GM19467 (cell line): ENCODE results near the gene ELOVL5.
A peak's percentile ranks its signal among the peaks of the same experiment; 100 is the strongest.
"Not testable (repeated sequence)": the region's sequence is repeated elsewhere in the genome, so short reads cannot be mapped to it uniquely, and the experiment has no call there.

Experiments
- ATAC-seq: cut with Tn5 transposase; IDR thresholded peaks from one replicate; pipeline ENCODE4 v1.9.1; 2021; ENCODE audit warnings: mild to moderate bottlenecking, moderate library complexity; ENCODE audit not compliant: unreplicated experiment

Gene ELOVL5

GRCh38 chr6:53306819-53307347 lies 41.9 kb downstream of the ELOVL5 start:
- ATAC-seq = peak; percentile 58

GRCh38 chr6:53306217-53306616 lies 42.5 kb downstream of the ELOVL5 start:
- not testable (repeated sequence) for ATAC-seq

GRCh38 chr6:53305506-53306005 lies 43.2 kb downstream of the ELOVL5 start:
- not testable (repeated sequence) for ATAC-seq

GRCh38 chr6:53304953-53305352 lies 43.8 kb downstream of the ELOVL5 start:
- not testable (repeated sequence) for ATAC-seq

GRCh38 chr6:53302678-53303360 lies 45.9 kb downstream of the ELOVL5 start:
- no peak for ATAC-seq

- ATAC-seq = no peak
Observed at GRCh38 chr6:53301801-53302537, 46.8 kb downstream of the ELOVL5 start.

GRCh38 chr6:53300656-53301551 lies 47.8 kb downstream of the ELOVL5 start:
- ATAC-seq = no peak

GRCh38 chr6:53299331-53300005 lies 49.3 kb downstream of the ELOVL5 start:
- no peak for ATAC-seq

- no peak for ATAC-seq
Observed at GRCh38 chr6:53297004-53297403, 51.7 kb downstream of the ELOVL5 start.

GRCh38 chr6:53295176-53295575 lies 53.6 kb downstream of the ELOVL5 start:
- ATAC-seq = no peak

- ATAC-seq = no peak
Observed at GRCh38 chr6:53294611-53295010, 54.1 kb downstream of the ELOVL5 start.

- no peak for ATAC-seq
Observed at GRCh38 chr6:53294095-53294494, 54.7 kb downstream of the ELOVL5 start.

GRCh38 chr6:53293691-53294090 lies 55.1 kb downstream of the ELOVL5 start:
- no peak for ATAC-seq

- no peak for ATAC-seq
Observed at GRCh38 chr6:53290537-53291510, 57.9 kb downstream of the ELOVL5 start.

GRCh38 chr6:53287336-53288225 lies 61.2 kb downstream of the ELOVL5 start:
- ATAC-seq = no peak

GRCh38 chr6:53284901-53285300 lies 63.8 kb downstream of the ELOVL5 start:
- ATAC-seq = peak; percentile 49

GRCh38 chr6:53282741-53283140 lies 66.0 kb downstream of the ELOVL5 start:
- ATAC-seq = no peak

GRCh38 chr6:53282234-53282633 lies 66.5 kb downstream of the ELOVL5 start:
- ATAC-seq = no peak
